ENCODE results near the gene HAS3.
A peak's percentile ranks its signal among the peaks of the same experiment; 100 is the strongest.
"Not testable (repeated sequence)": the region's sequence is repeated elsewhere in the genome, so short reads cannot be mapped to it uniquely, and the experiment has no call there.

The HAS3 gene

GRCh38 chr16:69118994-69119393 is 13.5 kb downstream of the HAS3 start:
- no peak for DNase-seq

GRCh38 chr16:69119536-69119935 is 14.1 kb downstream of the HAS3 start:
- DNase-seq = no peak

DNA sequence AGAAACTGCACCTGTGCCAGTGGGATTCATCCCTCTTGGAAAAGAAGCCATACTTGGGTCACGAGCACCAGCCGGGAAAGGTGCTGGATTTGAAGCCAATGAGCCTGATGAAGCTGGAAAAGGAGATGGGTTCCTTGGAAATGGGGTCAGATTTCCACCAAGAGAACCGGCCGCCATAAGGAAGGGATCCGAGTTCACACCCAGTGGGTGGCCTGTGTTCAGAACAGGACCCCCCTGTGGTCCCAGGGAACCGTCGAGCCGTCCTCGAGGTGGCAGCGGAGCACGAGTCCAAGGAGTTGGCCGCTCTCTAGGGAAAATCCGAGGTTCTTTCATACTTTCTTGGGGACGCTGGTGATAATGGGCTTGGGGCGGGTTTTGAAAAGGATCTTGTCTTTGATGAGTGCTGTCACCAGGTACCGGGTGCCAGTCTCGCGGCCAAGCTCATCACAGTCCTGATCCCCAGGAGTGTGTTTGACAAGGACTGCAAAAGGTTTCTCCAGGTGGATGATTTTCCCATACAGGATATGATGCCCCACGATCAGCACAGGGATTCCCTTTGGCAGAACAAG is 14.7 kb downstream of the HAS3 start:
- DNase-seq = no peak

- peak; percentile 33 for DNase-seq
Observed at GRCh38 chr16:69123910-69124309, 18.5 kb downstream of the HAS3 start.

DNA sequence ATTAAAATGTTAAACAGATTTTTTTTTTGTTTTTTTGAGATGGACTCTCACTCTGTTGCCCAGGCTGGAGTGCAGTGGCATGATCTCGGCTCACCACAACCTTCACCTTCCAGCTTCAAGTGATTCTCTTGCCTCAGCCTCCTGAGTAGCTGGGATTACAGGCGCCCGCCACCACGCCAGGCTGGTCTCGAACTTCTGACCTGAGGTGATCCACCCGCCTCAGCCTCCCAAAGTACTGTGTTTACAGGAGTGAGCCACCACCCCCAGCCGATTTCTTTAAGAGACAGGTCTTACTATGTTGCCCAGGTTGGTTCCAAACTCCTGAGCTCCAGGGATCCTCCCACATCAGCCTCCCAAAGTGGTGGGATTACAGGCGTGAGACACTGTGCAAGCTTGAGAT is 19.0 kb downstream of the HAS3 start:
- DNase-seq = not testable (repeated sequence)

GRCh38 chr16:69124961-69125360 is 19.5 kb downstream of the HAS3 start:
- not testable (repeated sequence) for DNase-seq

- DNase-seq = no peak
Observed at GRCh38 chr16:69126221-69126620, 20.8 kb downstream of the HAS3 start.

- DNase-seq = not testable (repeated sequence)
Observed at GRCh38 chr16:69126801-69127200, 21.3 kb downstream of the HAS3 start.

DNA sequence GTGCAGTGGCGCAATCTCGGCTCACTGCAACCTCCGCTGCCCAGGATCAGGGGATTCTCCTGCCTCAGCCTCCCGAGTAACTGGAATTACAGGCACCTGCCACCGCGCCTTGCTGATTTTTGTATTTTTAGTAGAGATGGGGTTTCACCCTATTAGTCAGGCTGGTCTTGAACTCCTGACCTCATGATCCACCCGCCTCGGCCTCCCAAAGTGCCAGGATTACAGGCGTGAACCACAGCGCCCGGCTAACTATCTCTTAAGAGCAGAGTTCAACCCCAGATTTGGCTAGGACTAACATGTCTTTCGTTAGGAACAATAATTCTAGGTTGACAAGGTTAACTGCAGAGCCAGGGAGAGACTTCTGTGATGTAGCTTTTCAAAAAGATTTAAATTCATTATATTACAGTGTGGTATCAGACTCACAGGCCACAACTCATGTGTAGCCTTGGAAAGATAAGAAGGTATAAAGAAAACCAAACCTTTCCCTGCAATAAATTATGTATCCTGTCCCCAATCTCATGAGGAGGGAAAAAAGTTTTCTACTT is 22.6 kb downstream of the HAS3 start:
- no peak for DNase-seq

DNA sequence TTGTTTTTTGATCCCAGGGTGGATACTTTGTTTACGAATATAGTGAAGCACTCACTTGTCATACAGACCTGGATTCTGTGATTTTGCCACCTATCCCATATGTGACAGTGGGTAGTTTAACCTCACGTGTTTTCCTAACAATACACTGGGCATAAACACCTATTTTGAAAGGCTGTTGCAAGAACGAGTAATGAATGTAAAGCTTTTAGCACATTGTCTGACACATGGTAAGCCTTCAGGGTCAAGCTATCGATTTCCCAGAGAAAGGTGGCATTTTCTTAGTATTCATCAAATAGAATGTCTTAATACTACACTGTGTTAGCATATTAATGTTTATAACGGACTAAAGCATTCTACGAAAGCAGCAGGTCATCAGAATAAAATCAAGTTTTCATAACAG is 25.0 kb downstream of the HAS3 start:
- DNase-seq = no peak

DNA sequence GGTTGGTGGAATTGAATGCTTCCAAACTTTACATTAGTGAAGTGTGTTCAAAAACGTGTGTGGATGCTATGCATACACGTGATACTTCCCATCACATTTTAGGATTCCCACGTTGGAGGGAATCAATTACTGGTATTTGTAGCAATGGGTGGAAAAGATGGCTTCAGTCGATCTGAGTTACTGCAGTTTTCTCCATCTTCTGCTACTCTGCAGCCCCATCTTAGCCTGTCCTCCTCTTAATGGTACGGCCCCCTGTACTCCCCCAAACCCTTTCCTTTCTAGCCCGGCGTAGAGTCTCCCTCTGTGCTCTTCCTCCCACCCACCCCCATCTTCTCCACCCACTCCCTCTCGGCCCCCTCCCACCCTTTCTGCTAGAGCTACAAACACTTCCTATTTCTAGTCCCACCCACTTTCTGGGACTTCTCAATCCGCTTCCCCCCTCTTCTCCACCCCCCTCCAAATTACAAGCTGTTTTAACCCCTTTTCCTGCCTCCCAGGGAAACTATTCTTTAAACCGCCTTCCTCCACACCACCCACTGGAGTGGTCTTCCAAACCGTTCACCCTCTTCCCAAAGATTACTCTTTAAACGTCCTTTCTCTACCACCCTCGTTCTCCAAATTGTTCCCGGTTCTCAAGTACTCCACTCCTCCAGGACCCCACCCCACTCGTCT is 25.9 kb downstream of the HAS3 start:
- no peak for DNase-seq

GRCh38 chr16:69131839-69132423 is 26.5 kb downstream of the HAS3 start:
- peak; percentile 26 for DNase-seq

DNA sequence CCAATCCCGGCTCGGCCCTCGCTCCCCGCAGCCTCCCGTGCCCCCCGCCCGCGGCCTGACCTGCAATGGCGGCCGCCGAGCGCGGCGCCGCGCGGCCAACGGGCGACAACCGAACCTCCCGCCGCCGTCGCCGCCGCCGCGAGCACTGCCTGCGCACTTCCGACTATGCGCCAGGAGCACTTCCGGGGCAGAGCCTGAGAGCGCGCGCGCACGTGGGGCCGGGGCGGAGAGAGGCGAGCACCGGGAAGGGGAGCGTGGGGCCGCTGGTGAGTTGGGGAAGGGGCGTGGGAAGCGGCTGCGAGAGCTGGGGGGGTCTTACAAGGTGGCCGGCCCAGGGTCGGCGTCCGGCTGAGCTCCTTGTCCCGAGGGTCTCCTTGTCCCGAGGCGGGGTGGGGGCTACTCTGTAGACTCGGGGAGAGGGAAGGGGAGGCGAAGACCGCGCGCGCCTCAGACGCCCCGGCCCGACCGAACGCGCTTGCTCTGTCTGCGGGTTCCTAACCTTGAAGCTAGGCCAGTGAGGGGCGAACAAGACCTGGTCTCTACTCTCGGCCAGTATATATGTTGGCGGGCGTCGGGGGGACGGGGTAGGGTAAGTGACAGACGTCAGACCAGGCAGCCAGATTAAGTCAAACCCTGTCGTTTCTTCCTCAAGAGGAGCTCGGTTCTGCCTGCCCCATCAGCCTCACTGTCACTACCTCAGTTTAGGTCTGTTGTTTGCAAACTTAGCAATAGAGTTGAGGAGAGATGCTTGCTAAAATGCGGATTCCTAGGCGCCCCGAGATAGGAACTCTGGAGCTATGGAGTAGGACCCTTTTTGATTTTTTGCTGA is 27.2 kb downstream of the HAS3 start, which contains the start of the genes CHTF8 and UTP4:
CHTF8 (minus strand) TSS at position 165 of the 829 bp plus-strand sequence. CDS start 11,130 bp downstream, outside the sequence.
UTP4 (plus strand) TSS at position 226 of the 829 bp plus-strand sequence. CDS start 811 bp downstream, outside the sequence.
- peak; percentile 59 for DNase-seq

DNA sequence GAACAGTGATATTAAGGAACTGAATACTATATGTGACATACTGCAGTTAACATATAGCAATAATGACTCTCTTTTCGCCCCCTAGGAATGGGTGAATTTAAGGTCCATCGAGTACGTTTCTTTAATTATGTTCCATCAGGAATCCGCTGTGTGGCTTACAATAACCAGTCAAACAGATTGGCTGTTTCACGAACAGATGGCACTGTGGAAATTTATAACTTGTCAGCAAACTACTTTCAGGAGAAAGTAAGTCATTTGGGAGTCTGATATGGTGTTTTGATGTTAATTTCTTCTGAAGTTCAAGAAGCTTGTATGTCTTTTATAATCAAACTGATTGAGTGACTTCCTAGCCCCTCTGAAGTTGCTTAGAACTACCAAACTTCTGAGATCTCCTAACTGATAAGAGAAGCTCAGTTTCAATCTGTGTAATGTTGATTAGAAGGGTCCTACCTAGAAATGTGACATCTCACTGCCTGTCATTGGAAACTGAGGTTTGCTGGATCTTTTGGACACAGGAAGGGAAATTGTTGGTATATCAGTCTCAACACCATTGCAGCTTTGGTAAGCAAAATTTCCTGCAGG is 28.0 kb downstream of the HAS3 start:
- no peak for DNase-seq

DNA sequence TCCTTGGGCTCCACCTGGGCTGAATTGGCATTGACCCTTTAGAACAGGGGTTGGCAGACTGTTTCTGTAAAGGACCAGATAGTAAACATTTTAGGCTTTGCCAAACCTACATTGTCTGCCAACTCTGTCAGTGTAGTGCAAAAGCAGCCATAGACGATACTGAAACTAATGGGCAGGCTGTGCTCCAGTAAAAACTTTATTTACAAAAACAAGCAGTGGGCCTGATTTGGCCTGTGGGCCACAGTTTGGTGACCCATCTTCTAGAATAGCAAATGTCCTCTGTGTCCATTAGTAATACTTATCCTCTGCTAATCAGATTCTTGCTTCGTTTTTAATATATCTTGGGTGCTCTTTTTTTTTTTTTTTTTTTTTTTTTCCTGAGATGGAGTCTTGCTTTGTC is 33.2 kb downstream of the HAS3 start:
- no peak for DNase-seq

DNA sequence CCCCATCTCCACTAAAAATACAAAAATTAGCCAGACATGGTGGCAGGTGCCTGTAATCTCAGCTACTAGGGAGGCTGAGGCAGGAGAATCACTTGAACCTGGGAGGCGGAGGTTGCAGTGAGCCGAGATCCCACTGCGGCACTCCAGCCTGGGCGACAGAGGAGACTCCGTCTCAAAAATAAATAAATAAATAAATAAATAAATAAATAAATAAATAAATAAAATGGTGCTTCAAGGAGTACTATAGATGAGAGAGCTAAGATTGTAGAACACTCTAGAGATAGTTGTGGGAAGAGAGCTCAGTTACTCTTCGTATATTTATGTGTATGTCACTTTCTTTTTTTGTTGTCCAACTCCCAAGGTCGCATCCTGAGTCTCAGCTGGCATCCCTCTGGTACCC is 34.0 kb downstream of the HAS3 start:
- not testable (repeated sequence) for DNase-seq

DNA sequence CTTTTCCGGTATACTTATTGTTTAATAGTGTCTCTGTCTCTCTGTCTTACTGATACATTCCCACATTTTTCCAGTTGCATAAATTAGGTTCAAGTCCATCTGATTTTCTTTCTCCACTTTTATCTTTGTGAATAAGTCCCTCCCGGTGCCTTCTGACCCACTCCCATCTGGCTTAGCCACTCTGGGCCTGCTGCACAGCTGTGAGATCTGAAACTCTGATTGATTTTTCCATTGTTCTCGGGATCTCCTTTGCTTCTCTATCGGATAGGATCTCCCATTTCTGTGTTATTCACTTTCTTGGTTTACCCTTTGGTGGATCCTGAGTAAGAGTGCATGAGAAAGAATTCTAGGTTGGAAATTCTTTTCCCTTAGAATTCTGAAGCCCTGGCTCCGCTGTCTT is 35.6 kb downstream of the HAS3 start:
- no peak for DNase-seq

DNA sequence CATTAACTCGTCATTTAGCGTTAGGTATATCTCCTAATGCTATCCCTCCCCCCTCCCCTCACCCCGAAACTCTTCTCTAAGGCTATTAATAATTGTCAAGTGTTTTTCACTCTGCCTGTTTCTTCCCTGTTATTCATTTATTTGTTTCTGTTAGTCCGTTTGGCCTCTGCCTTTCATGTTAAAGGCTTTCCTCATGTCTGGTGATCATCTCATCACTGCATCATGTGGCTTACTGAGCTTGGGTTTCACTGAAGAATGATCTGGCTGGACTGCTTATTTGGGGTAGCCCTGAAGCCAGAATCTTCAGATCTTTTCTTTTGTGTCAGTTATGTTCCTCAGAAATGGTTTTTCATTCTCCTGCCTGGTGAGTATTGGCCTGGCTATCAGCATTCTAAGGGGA is 36.5 kb downstream of the HAS3 start:
- no peak for DNase-seq

GRCh38 chr16:69143116-69143515 is 37.7 kb downstream of the HAS3 start:
- DNase-seq = no peak

- DNase-seq = no peak
Observed at GRCh38 chr16:69145658-69146057, 40.2 kb downstream of the HAS3 start.

GRCh38 chr16:69149621-69150020 is 44.2 kb downstream of the HAS3 start:
- DNase-seq = not testable (repeated sequence)

GRCh38 chr16:69150146-69150865 is 44.9 kb downstream of the HAS3 start:
- DNase-seq = peak; percentile 16
